HL-60 (cell line): ENCODE measurements around the gene ZFP14.
A peak's percentile ranks its signal among the peaks of the same experiment; 100 is the strongest.

ENCODE experiments used
- CTCF ChIP-seq: IDR thresholded peaks from one replicate; pipeline ENCODE4 v1.5.1; 2011; ENCODE audit warnings: low read length, control low read depth, inconsistent platforms; ENCODE audit not compliant: insufficient read depth
- POLR2AphosphoS5 ChIP-seq: IDR thresholded peaks from 2 replicates; pipeline ENCODE4 v1.6.1; 2012; ENCODE audit warnings: low read depth

GRCh38 chr19:36331353-36332228 lies 47.4 kb downstream of the ZFP14 start:
- TF ChIP-seq CTCF (no peak), POLR2AphosphoS5 (peak; percentile 54; the same call in 1 of the 2 replicates)
